HepG2 (cell line): ENCODE measurements around the gene PURB. TPM values are rescaled to one million over a fixed set of nuclear protein-coding genes. Genes with fewer than 3 reads are reported as not detected.

ENCODE experiments used
- ATAC-seq: fragments of 200-7000 bp; cut with Tn5 transposase; 3 replicates; pipeline ENCODE4 v1.9.1; 2020; ENCODE audit warnings: mild to moderate bottlenecking, moderate library complexity
- BruUV-seq: library from RNA; stranded (reverse); fragments of 400-500 nt; replicated peaks from 2 replicates; lab custom pipeline; 2021; lab: Mats Ljungman, UMichigan
- CTCF ChIA-PET: fragments of 300-600 bp; formaldehyde crosslinking; extraction: SDS; loops from one replicate; lab custom pipeline; 2021; ENCODE audit warnings: low total read pairs, inconsistent platforms, low intra/inter-chr PET ratio; lab: Yijun Ruan, JAX
- POLR2A ChIA-PET: fragments of 350-600 bp; sonication (Branson Sonifier 250); formaldehyde crosslinking; loops from one replicate; lab custom pipeline; 2020; ENCODE audit warnings: antibody characterized with exemption, inconsistent platforms; lab: Yijun Ruan, JAX
- DNase-seq: peaks from one replicate; pipeline ENCODE4 v3.0.0-alpha.2; 2015; ENCODE audit warnings: low spot score
- FAIRE-seq: peaks from 3 replicates; lab custom pipeline; 2011; peaks lifted over from hg19 to GRCh38; lab: Jason Lieb, UNC
- H2AFZ ChIP-seq: one replicate; pipeline ENCODE4 v1.6.1; 2011; ENCODE audit warnings: low read length, inconsistent platforms
- H3K27ac ChIP-seq: fragments of 300-600 bp; 3 replicates; pipeline ENCODE4 v1.8.0; 2011; ENCODE audit warnings: mixed run types, mild to moderate bottlenecking, mixed read lengths, low read length, inconsistent platforms; ENCODE audit not compliant: insufficient read depth; ENCODE audit errors: extremely low read length
- H3K27me3 ChIP-seq, 2 experiments: fragments of 200-600 bp in 1 of 2; 2 replicates in 1 of 2; 3 replicates in 1 of 2; pipeline versions ENCODE4 v1.6.0 to v1.8.0; 2011; ENCODE audit warnings: low read length in 2 of 2, mild to moderate bottlenecking in 2 of 2, moderate library complexity in 2 of 2, inconsistent platforms in 1 of 2; ENCODE audit not compliant: insufficient read depth in 2 of 2, control insufficient read depth in 1 of 2
- H3K36me3 ChIP-seq, 2 experiments: fragments of 200-600 bp in 1 of 2; replicated peaks in 1 of 2; 2 replicates in 1 of 2; 3 replicates in 1 of 2; pipeline versions ENCODE4 v1.5.1 to v1.8.0; 2011; ENCODE audit warnings: low read length in 2 of 2, inconsistent platforms in 1 of 2; ENCODE audit not compliant: insufficient read depth in 2 of 2, control insufficient read depth in 1 of 2
- H3K4me1 ChIP-seq: 2 replicates; pipeline ENCODE4 v1.5.1; 2012; ENCODE audit warnings: low read length, inconsistent platforms; ENCODE audit not compliant: insufficient read depth
- H3K4me2 ChIP-seq: 2 replicates; pipeline ENCODE4 v1.6.0; 2011; ENCODE audit warnings: low read depth, low read length, inconsistent platforms
- H3K4me3 ChIP-seq, 3 experiments: fragments of 200-600 bp in 1 of 3; sonication (generic), shearing (Covaris generic) in 1 of 3; replicated peaks in 1 of 3; 2 replicates each; pipeline ENCODE4 v1.5.1; 2011 to 2016; ENCODE audit warnings: low read length in 3 of 3, inconsistent platforms in 2 of 3, low read depth in 2 of 3, mild to moderate bottlenecking in 2 of 3, control low read depth in 1 of 3, mixed read lengths in 1 of 3; ENCODE audit not compliant: insufficient read depth in 1 of 3
- H3K79me2 ChIP-seq: one replicate; pipeline ENCODE4 v1.6.1; 2011; ENCODE audit warnings: low read length, inconsistent platforms; ENCODE audit not compliant: insufficient read depth
- H3K9ac ChIP-seq: 2 replicates; pipeline ENCODE4 v1.6.0; 2011; ENCODE audit warnings: mild to moderate bottlenecking, low read depth, low read length, inconsistent platforms; ENCODE audit not compliant: insufficient read depth
- H3K9me3 ChIP-seq: 2 replicates; pipeline ENCODE4 v1.5.1; 2012; ENCODE audit warnings: mild to moderate bottlenecking, low read length
- H4K20me1 ChIP-seq: 2 replicates; pipeline ENCODE4 v1.6.0; 2011; ENCODE audit warnings: inconsistent platforms, mild to moderate bottlenecking, low read length, moderate library complexity; ENCODE audit not compliant: insufficient read depth
- FOXA3 ChIP-seq: IDR thresholded peaks from 2 replicates; pipeline ENCODE4 v1.6.1; 2016; ENCODE audit warnings: missing genetic modification reagents, missing compliant biosample characterization
- GABPB1 ChIP-seq: IDR thresholded peaks from 2 replicates; pipeline ENCODE4 v1.6.1; 2016; ENCODE audit warnings: mild to moderate bottlenecking, missing genetic modification reagents, moderate library complexity, missing compliant biosample characterization
- NFIC ChIP-seq: IDR thresholded peaks from 2 replicates; pipeline ENCODE4 v1.6.1; 2012; ENCODE audit warnings: mild to moderate bottlenecking, low read length, inconsistent platforms
- NFYB ChIP-seq: sonication (generic); formaldehyde crosslinking; IDR thresholded peaks from 2 replicates; pipeline ENCODE4 v1.4.0; 2020; ENCODE audit warnings: missing genetic modification reagents
- PHF20 ChIP-seq: sonication (generic); formaldehyde crosslinking; IDR thresholded peaks from 2 replicates; pipeline ENCODE4 v1.5.0; 2020; ENCODE audit warnings: mild to moderate bottlenecking, missing genetic modification reagents
- REST ChIP-seq, 2 experiments: IDR thresholded peaks; 2 replicates each; pipeline ENCODE4 v1.6.1; 2011 to 2012; ENCODE audit warnings: low read length in 2 of 2, borderline replicate concordance in 1 of 2, low read depth in 1 of 2, mild to moderate bottlenecking in 1 of 2, moderate library complexity in 1 of 2
- ZBTB38 ChIP-seq: sonication (generic); formaldehyde crosslinking; IDR thresholded peaks from 2 replicates; pipeline ENCODE4 v1.5.1; 2020; ENCODE audit warnings: mild to moderate bottlenecking, missing genetic modification reagents
- ZNF234 ChIP-seq: sonication (generic); formaldehyde crosslinking; conservative IDR thresholded peaks from 2 replicates; pipeline ENCODE4 v1.5.1; 2020; ENCODE audit warnings: mild to moderate bottlenecking, missing genetic modification reagents
- ZNF530 ChIP-seq: sonication (generic); formaldehyde crosslinking; IDR thresholded peaks from 2 replicates; pipeline ENCODE4 v1.5.0; 2020; ENCODE audit warnings: low read depth, mild to moderate bottlenecking, missing genetic modification reagents
- WGBS: methylation state at CpG from one replicate; pipeline ENCODE4 v1.1.6; 2017; ENCODE audit warnings: low lambda C conversion rate; 5-methylcytosine and 5-hydroxymethylcytosine counted together
- in situ Hi-C: cut with HindIII; loops from 2 replicates; pipeline ENCODE4 v1.10.0; 2017; ENCODE audit warnings: low pct_unique_long_range_greater_than_20kb; ENCODE audit not compliant: extremely low pct_ligation_motif_present
- intact Hi-C: fragments of 100-400 bp; cut with micrococcal nuclease; formaldehyde crosslinking; loops from one replicate; pipeline ENCODE4 v1.10.0; 2022; ENCODE audit not compliant: unreplicated experiment
- polyA plus RNA-seq, 8 experiments: library from polyadenylated mRNA; depleted of rRNA in 3 of 8; stranded (reverse) in 7 of 8; unstranded in 1 of 8; fragments of >200 nt; fragmentation: Illumina TruSeq in 4 of 8; extraction: Trizol in 4 of 8; gene quantifications; 2 replicates each; pipeline versions ENCODE4 v1.2.1 to v1.2.3, GENCODE V29; 2011 to 2016; ENCODE audit warnings: low read depth in 4 of 8, missing spikeins in 1 of 8, mixed read lengths in 1 of 8; ENCODE audit not compliant: insufficient read depth in 1 of 8
- total RNA-seq, 5 experiments: library from RNA; depleted of rRNA; stranded (reverse); fragments of >200 nt; fragmentation: Illumina TruSeq; extraction: Trizol; gene quantifications; 2 replicates each; pipeline ENCODE4 v1.2.3, GENCODE V29; 2016; ENCODE audit warnings: low read depth in 1 of 5
- TF ChIP-seq, protein P1 (sequence below): sonication (generic); formaldehyde crosslinking; IDR thresholded peaks from 2 replicates; pipeline ENCODE4 v1.4.0; 2020; ENCODE audit warnings: mild to moderate bottlenecking, missing genetic modification reagents

PURB gene
- total and polyA plus RNA-seq, 2 of the 13 experiments (the other 11 are each of a cell fraction or from before 2014, with no cell fraction given), result 2.3 to 4.3 TPM

DNA sequence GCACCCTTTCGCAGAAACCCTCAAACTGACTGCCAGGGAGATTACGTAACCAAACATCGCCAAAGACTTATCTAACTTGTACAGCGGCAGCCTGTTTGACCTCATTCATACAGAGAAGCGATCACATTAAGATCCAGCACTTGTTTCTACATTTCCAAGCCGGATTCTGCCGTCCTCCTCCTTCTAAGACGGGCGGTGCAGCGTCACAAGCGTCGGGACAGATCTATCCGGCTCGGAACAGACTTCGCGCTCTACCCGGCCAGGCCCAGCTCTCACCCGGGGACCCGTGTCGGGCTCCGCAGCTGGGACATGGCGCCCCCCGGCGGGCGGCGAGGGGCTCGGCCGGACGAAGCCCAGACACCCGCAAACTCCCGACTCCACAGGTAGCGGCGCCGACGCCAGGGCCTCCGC is 37.8 kb downstream of the PURB start (continued):
- TF ChIP-seq REST (IDR thresholded peaks at IDR 0.05; ENCODE audit: borderline replicate concordance in 1 of 2, low read depth in 1 of 2, low read length in 2 of 2) (no peak), PHF20 (no peak; the same call in 1 of the 2 replicates)
- TF ChIP-seq, all 625 proteins: peak for 84

DNA sequence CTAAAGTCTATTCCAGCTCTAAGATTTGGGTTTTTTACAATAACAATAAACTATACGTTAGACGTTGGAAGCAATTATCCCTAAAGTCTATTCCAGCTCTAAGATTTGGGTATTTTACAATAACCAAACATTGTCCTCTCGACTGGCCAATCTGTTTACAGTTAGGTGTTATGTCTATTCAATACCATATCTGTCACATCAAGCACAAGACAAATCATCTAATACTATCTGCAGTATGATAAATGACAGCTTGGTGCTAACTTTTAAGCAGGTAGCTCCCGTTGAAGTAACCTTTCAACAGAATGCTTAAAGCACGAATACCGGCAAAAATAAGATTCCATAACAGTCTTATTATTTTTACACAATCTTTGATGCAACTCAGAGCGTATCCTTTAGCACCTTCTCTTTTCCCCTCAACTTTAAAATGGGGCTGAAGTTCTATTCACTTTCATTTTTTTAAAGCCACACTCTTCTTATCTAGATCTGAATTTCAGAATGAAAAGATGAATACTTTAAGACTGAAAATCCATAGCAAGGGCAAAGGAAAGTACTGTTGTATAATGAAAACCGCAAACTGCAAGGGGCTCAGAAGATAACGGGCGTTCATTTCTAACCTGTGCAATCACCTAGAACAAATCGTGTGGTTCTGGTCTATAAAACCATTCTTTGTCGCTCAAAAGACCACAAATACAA is 38.4 kb downstream of the PURB start:
- DNase-seq, result no peak
- H3K4me3 ChIP-seq, result peak overlapping the region; percentile 64 to 92 (median 85)
- peak overlapping the region; percentile 91 for H3K9ac ChIP-seq
- peaks cover 55% of the 10 kb centered on the region for H3K79me2 ChIP-seq
- ChIA-PET POLR2A (interaction anchor here (0.5 to 2.9 kb wide), 16 partner anchors 15 to 268 kb away, joined by 3 to 20 read pairs (median 5); partner anchors contain the start of genes OGDH, PURB and TMED4), CTCF (interaction anchor here (1.1 to 2.3 kb wide), 4 partner anchors 50 to 259 kb away, joined by 3 to 9 read pairs (median 6); no protein-coding TSS in a partner anchor)
- intact Hi-C loops, result loop anchor here (1.0 kb wide), 1 partner anchor 259 kb away; no protein-coding TSS in a partner anchor
- H4K20me1 ChIP-seq, result peaks cover 20% of the 10 kb centered on the region
- H3K9me3 ChIP-seq, result no peaks in the 10 kb centered on the region
- in situ Hi-C loops, result no loop called here
- TSS peak; percentile 68 for BruUV-seq
- H3K27me3 ChIP-seq, result no peaks in the 10 kb centered on the region; a peak in 1 of 5 replicates
- peaks cover under 1 to 15% of the 10 kb centered on the region in 2 experiments; a peak in 2 of 5 replicates for H3K36me3 ChIP-seq
- H3K4me2 ChIP-seq, result peak overlapping the region; percentile 69
- 1% methylated on average over 12 of the region's 12 CpGs for WGBS
- H3K27ac ChIP-seq, result peak overlapping the region; percentile 83
- H3K4me1 ChIP-seq, result peaks cover 40% of the 10 kb centered on the region
- FAIRE-seq, result no peak
- peak overlapping the region; percentile 60 for H2AFZ ChIP-seq
- no peak for ATAC-seq
- TF ChIP-seq NFYB (CRISPR knock-in tag), result no peak
- TF ChIP-seq ZNF234 (CRISPR knock-in tag), result no peak
- no peak for TF ChIP-seq ZBTB38 (CRISPR knock-in tag)
- no peak for TF ChIP-seq GABPB1 (CRISPR knock-in tag)
- TF ChIP-seq, protein P1, sequence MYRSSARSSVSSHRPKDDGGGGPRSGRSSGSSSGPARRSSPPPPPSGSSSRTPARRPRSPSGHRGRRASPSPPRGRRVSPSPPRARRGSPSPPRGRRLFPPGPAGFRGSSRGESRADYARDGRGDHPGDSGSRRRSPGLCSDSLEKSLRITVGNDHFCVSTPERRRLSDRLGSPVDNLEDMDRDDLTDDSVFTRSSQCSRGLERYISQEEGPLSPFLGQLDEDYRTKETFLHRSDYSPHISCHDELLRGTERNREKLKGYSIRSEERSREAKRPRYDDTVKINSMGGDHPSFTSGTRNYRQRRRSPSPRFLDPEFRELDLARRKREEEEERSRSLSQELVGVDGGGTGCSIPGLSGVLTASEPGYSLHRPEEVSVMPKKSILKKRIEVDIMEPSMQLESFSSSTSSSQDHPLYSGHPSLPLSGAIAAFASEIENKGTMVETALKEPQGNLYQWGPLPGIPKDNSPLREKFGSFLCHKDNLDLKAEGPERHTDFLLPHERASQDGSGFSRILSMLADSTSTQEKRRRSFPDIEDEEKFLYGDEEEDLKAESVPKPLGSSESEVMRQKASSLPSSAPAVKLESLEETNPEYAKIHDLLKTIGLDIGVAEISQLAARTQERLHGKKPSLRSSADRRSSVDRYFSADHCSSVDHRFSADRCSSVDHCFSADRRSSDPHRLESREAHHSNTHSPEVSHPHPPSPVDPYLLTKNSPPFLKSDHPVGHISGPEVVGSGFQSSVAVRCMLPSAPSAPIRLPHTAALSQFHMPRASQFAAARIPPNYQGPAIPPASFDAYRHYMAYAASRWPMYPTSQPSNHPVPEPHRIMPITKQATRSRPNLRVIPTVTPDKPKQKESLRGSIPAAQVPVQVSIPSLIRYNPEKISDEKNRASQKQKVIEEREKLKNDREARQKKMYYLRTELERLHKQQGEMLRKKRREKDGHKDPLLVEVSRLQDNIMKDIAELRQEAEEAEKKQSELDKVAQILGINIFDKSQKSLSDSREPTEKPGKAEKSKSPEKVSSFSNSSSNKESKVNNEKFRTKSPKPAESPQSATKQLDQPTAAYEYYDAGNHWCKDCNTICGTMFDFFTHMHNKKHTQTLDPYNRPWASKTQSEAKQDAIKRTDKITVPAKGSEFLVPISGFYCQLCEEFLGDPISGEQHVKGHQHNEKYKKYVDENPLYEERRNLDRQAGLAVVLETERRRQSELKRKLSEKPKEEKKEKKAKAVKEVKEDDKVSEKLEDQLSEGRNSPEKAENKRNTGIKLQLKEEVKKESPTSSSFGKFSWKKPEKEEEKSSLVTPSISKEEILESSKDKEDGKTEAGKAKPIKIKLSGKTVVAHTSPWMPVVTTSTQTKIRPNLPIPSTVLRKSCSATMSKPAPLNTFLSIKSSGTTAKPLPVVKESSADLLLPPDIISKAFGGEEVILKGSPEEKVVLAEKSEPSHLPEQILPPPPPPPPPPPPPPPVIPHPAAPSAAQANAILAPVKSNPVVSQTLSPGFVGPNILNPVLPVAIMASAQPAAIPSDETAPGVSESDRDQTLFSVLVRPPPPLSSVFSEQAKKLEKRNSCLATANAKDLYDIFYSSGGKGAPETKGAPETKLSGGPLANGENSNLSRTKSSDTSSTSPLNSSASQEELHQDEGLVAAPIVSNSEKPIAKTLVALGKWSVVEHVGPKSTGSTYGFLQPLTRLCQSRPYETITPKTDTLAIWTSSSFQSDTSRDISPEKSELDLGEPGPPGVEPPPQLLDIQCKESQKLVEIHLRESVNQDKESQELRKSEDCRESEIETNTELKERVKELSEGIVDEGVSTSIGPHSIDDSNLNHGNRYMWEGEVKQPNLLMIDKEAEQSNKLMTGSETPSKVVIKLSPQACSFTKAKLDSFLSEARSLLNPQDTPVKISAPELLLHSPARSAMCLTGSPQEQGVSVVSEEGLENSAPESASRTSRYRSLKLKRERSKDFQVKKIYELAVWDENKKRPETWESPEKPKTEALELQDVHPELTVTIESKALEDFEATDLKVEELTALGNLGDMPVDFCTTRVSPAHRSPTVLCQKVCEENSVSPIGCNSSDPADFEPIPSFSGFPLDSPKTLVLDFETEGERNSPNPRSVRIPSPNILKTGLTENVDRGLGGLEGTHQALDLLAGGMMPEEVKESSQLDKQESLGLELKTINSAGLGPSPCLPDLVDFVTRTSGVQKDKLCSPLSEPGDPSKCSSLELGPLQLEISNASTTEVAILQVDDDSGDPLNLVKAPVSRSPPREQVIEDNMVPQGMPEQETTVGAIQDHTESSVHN (CRISPR knock-in tag), result no peak
- peak; percentile 41; the same call in 1 of the 2 replicates for TF ChIP-seq NFIC
- TF ChIP-seq FOXA3, result no peak
- TF ChIP-seq ZNF530, result no peak
